Activated CD8-positive, alpha-beta T cell treated with anti-CD3 and anti-CD28 coated beads for 36 hours (primary cell): ENCODE measurements around the gene B4GALNT4. TPM values are rescaled to one million over a fixed set of nuclear protein-coding genes. Genes with fewer than 3 reads are reported as not detected.

Experiments used
- ATAC-seq: fragments of 200-7000 bp; cut with Tn5 transposase; one replicate; pipeline ENCODE4 v1.10.0; 2021; ENCODE audit warnings: mild to moderate bottlenecking, moderate library complexity
- CTCF ChIA-PET: fragments of 350-600 bp; sonication (Branson Sonifier 250); formaldehyde crosslinking; loops from one replicate; lab custom pipeline; 2021; ENCODE audit warnings: antibody characterized with exemption; lab: Charles Lee
- POLR2A ChIA-PET: fragments of 350-600 bp; sonication (Branson Sonifier 250); formaldehyde crosslinking; loops from one replicate; lab custom pipeline; 2021; ENCODE audit warnings: antibody characterized with exemption; lab: Charles Lee
- DNase-seq: peaks from one replicate; pipeline ENCODE4 v3.0.0-alpha.2; 2020
- H3K27ac Mint-ChIP-seq: one replicate; pipeline ENCODE4 v1.8.0; 2021; ENCODE audit warnings: mild to moderate bottlenecking, mixed read lengths
- H3K27me3 Mint-ChIP-seq: one replicate; pipeline ENCODE4 v1.8.0; 2021; ENCODE audit warnings: mixed read lengths
- H3K36me3 Mint-ChIP-seq: one replicate; pipeline ENCODE4 v1.8.0; 2021; ENCODE audit warnings: low read depth, mixed read lengths
- H3K4me1 Mint-ChIP-seq: one replicate; pipeline ENCODE4 v1.8.0; 2021; ENCODE audit warnings: low read depth, mixed read lengths
- H3K4me3 Mint-ChIP-seq: one replicate; pipeline ENCODE4 v1.8.0; 2021; ENCODE audit warnings: mild to moderate bottlenecking, moderate library complexity, mixed read lengths
- H3K9me3 Mint-ChIP-seq: one replicate; pipeline ENCODE4 v1.8.0; 2021; ENCODE audit warnings: mixed read lengths
- intact Hi-C: fragments of 100-400 bp; cut with micrococcal nuclease; formaldehyde crosslinking; loops from one replicate; pipeline ENCODE4 v1.10.0; 2022
- total RNA-seq, 2 experiments: library from RNA; stranded (reverse); gene quantifications; one replicate each; pipeline ENCODE4 v1.2.3, GENCODE V29; 2021
- TF ChIP-seq, protein P1 (sequence below): fragments of 200-600 bp; IDR thresholded peaks from one replicate; pipeline ENCODE4 v1.8.0; 2022; ENCODE audit warnings: antibody characterized with exemption, mild to moderate bottlenecking

The B4GALNT4 gene
- total RNA-seq, 2 experiments from 2014 or later, result 1.5 to 3.4 TPM

DNA sequence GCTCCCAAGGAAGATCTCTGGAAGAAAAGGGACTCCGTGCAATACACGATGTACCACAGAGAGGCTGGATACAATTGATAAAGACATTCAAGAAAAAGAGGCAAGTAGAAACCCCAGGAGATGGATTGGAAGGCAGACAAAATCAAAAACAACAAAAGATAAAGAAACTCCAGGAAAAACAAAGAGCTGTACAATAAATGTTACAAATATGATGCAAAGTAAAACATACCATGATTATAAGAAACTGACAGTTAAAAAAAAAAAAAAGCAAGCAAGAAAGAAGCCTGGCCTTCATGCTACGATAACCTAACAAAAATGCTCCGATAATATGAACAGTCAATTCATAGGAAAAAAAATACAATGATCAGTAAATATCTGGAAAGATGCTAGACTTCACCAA lies 56.0 kb downstream of the B4GALNT4 start:
- intact Hi-C loops, result no loop called here
- H3K27me3 Mint-ChIP-seq, result no peaks in the 10 kb centered on the region

DNA sequence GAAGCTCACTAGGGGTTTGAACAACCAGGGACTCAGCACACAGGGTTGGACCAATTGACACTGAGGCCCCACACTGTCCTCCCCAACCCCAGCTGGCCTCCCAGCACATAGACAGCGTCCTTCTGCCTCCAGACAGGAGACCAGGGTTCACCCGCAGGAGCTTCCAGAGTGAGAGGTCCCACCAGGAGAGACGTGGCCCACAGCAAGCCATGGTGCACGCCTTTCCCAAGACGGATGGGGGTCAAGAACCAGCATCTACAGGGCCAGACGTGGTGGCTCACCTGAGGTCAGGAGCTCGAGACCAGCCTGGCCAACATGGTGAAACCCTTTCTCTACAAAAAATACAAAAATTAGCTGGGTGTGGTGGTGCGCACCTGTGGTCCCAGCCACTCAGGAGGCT lies 57.6 kb downstream of the B4GALNT4 start:
- Mint-ChIP-seq H3K27ac (no peak overlapping the region), H3K9me3 (peaks cover 1% of the 10 kb centered on the region), H3K4me1 (no peaks in the 10 kb centered on the region), H3K4me3 (no peak overlapping the region), H3K27me3 (no peaks in the 10 kb centered on the region), H3K36me3 (peaks cover 11% of the 10 kb centered on the region)
- ChIA-PET CTCF (interaction anchor here (0.8 to 0.9 kb wide), 2 partner anchors 21 to 92 kb away, joined by 3 read pairs; no protein-coding TSS in a partner anchor), POLR2A (interaction anchor here (1.9 kb wide), 1 partner anchor 14 kb away, joined by 10 read pairs; the partner anchor contains the start of gene ANO9)
- intact Hi-C loops, result no loop called here
- DNase-seq (no peak), ATAC-seq (no peak)
- TF ChIP-seq, protein P1, sequence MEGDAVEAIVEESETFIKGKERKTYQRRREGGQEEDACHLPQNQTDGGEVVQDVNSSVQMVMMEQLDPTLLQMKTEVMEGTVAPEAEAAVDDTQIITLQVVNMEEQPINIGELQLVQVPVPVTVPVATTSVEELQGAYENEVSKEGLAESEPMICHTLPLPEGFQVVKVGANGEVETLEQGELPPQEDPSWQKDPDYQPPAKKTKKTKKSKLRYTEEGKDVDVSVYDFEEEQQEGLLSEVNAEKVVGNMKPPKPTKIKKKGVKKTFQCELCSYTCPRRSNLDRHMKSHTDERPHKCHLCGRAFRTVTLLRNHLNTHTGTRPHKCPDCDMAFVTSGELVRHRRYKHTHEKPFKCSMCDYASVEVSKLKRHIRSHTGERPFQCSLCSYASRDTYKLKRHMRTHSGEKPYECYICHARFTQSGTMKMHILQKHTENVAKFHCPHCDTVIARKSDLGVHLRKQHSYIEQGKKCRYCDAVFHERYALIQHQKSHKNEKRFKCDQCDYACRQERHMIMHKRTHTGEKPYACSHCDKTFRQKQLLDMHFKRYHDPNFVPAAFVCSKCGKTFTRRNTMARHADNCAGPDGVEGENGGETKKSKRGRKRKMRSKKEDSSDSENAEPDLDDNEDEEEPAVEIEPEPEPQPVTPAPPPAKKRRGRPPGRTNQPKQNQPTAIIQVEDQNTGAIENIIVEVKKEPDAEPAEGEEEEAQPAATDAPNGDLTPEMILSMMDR, result no peak

More for the DNA sequence above, 56.0 kb downstream of the B4GALNT4 start:
- ATAC-seq (no peak), DNase-seq (no peak)
- H3K27ac Mint-ChIP-seq, result no peak overlapping the region
- no peak overlapping the region for H3K4me3 Mint-ChIP-seq
- POLR2A ChIA-PET, result interaction anchor here (1.9 kb wide), 1 partner anchor 16 kb away, joined by 10 read pairs; the partner anchor contains the start of gene ANO9
- peaks cover 11% of the 10 kb centered on the region for H3K36me3 Mint-ChIP-seq
- TF ChIP-seq, protein P1, result no peak
- H3K9me3 Mint-ChIP-seq, result peaks cover 1% of the 10 kb centered on the region
- CTCF ChIA-PET, result no interaction called here
- no peaks in the 10 kb centered on the region for H3K4me1 Mint-ChIP-seq

DNA sequence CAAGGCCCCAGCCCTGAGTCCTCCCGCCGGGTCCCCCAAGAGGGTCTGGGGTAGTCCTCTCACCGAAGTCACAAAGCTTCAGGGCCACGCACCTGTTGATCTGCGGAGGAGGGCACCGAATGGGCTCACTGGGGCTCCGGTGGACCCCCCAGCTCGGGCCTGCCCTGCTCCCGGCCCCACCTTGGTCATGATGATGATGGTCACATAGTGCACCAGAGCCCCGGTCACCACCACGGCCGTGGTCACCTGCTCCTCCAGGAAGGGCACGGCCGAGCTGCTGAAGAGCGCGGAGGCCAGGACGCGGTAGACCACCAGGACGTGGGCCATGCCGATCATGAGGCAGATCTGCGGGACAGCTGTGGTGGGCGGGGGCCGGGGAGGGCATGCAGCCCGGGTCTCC lies 59.0 kb downstream of the B4GALNT4 start:
- intact Hi-C loops, result no loop called here
- H3K4me1 Mint-ChIP-seq, result no peaks in the 10 kb centered on the region
- no peak overlapping the region for H3K27ac Mint-ChIP-seq
- ChIA-PET POLR2A (interaction anchor here (1.6 kb wide), 1 partner anchor 13 kb away, joined by 5 read pairs; no protein-coding TSS in a partner anchor), CTCF (interaction anchor here (1.0 kb wide), 1 partner anchor 12 kb away, joined by 3 read pairs; no protein-coding TSS in a partner anchor)
- ATAC-seq (no peak), DNase-seq (no peak)
- TF ChIP-seq, protein P1, result no peak
- peaks cover 1% of the 10 kb centered on the region for H3K9me3 Mint-ChIP-seq
- H3K36me3 Mint-ChIP-seq, result peaks cover 11% of the 10 kb centered on the region
- no peaks in the 10 kb centered on the region for H3K27me3 Mint-ChIP-seq
- H3K4me3 Mint-ChIP-seq, result no peak overlapping the region

DNA sequence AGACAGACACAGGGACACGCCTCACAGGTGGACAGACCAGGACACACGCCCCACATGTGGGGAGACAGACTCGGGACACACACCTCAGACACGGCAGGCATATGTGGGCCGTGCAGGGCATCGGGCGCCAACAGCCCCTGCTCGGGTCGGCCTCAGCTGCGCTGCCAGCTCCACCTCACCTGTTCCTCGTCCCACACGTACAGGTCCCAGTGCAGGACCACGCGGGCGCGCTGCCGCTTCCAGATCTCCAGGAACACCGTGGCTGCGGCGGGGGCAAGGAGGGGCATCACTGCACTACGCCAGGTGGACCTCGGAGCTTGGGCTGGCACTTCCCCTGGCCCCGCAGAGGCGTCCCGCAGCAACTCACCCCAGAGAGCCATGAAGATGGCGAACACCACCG lies 60.1 kb downstream of the B4GALNT4 start:
- no peaks in the 10 kb centered on the region for H3K4me1 Mint-ChIP-seq
- intact Hi-C loops, result no loop called here
- TF ChIP-seq, protein P1, result no peak
- ATAC-seq (no peak), DNase-seq (no peak)
- ChIA-PET CTCF (no interaction called here), POLR2A (interaction anchor here (1.1 kb wide), 1 partner anchor 14 kb away, joined by 4 read pairs; no protein-coding TSS in a partner anchor)
- peaks cover 1% of the 10 kb centered on the region for H3K9me3 Mint-ChIP-seq
- peaks cover 10% of the 10 kb centered on the region for H3K36me3 Mint-ChIP-seq
- no peak overlapping the region for H3K4me3 Mint-ChIP-seq
- no peak overlapping the region for H3K27ac Mint-ChIP-seq
- H3K27me3 Mint-ChIP-seq, result no peaks in the 10 kb centered on the region

DNA sequence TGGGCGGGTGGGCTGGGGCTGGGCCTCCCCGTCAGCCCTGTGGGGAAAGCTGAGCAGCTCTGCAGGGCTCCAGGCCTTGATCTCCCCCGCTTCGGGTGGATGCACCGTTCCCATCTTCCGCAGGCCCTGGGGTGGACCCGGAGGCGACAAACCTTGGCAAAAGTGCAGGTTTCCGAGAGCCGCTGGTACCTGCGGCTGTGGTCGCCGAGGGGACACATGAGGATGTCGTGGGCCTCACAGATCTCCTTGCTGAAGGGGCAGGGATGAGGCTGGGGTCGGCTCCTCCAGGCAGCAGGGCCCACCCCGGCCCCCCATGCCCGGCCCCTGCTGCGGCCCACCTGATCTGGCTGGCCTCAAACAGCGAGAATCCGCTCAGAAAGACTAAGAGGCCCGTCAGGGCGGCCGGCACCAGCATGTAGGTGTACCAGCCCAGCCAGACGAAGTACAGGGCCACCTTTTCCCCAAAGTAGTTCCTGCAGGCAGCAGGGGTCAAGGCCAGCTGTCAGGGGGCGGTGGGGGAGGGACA lies 60.7 kb downstream of the B4GALNT4 start:
- TF ChIP-seq, protein P1, result no peak
- no peaks in the 10 kb centered on the region for H3K4me1 Mint-ChIP-seq
- no peak overlapping the region for H3K4me3 Mint-ChIP-seq
- H3K27ac Mint-ChIP-seq, result no peak overlapping the region
- ATAC-seq (no peak), DNase-seq (no peak)
- intact Hi-C loops, result no loop called here
- peaks cover 6% of the 10 kb centered on the region for H3K36me3 Mint-ChIP-seq
- CTCF ChIA-PET, result no interaction called here
- peaks cover 1% of the 10 kb centered on the region for H3K9me3 Mint-ChIP-seq
- POLR2A ChIA-PET, result interaction anchor here (1.1 kb wide), 1 partner anchor 15 kb away, joined by 4 read pairs; no protein-coding TSS in a partner anchor
- no peaks in the 10 kb centered on the region for H3K27me3 Mint-ChIP-seq
